ENCODE results near the gene PTPRC.

The PTPRC gene

GRCh38 chr1:198620951-198621824, 17.7 kb upstream of the PTPRC start:
- no peak for DNase-seq (ENCODE audit: low read depth, low spot score)

GRCh38 chr1:198622001-198622400, 16.8 kb upstream of the PTPRC start:
- no peak for DNase-seq (ENCODE audit: low read depth, low spot score)

- DNase-seq (ENCODE audit: low read depth, low spot score): no peak
Measured at GRCh38 chr1:198623752-198624647, 14.8 kb upstream of the PTPRC start.

- DNase-seq (ENCODE audit: low read depth, low spot score): no peak
Measured at GRCh38 chr1:198624648-198624980, 14.2 kb upstream of the PTPRC start.

- DNase-seq (ENCODE audit: low read depth, low spot score): no peak
Measured at GRCh38 chr1:198627436-198628066, 11.3 kb upstream of the PTPRC start.

- DNase-seq (ENCODE audit: low read depth, low spot score): no peak
Measured at GRCh38 chr1:198628067-198628455, 10.8 kb upstream of the PTPRC start.

GRCh38 chr1:198629610-198630009, 9.2 kb upstream of the PTPRC start:
- DNase-seq (ENCODE audit: low read depth, low spot score): no peak

GRCh38 chr1:198630863-198631262, 8.0 kb upstream of the PTPRC start:
- DNase-seq (ENCODE audit: low read depth, low spot score): no peak

- no peak for DNase-seq (ENCODE audit: low read depth, low spot score)
Measured at GRCh38 chr1:198631292-198631691, 7.5 kb upstream of the PTPRC start.

GRCh38 chr1:198632007-198632406, 6.8 kb upstream of the PTPRC start:
- DNase-seq (ENCODE audit: low read depth, low spot score): no peak

GRCh38 chr1:198633675-198634121, 5.1 kb upstream of the PTPRC start:
- no peak for DNase-seq (ENCODE audit: low read depth, low spot score)

- no peak for DNase-seq (ENCODE audit: low read depth, low spot score)
Measured at GRCh38 chr1:198635964-198636363, 2.9 kb upstream of the PTPRC start.

GRCh38 chr1:198636391-198636790, 2.4 kb upstream of the PTPRC start:
- no peak for DNase-seq (ENCODE audit: low read depth, low spot score)

- no peak for DNase-seq (ENCODE audit: low read depth, low spot score)
Measured at GRCh38 chr1:198637157-198637556, 1.7 kb upstream of the PTPRC start.

GRCh38 chr1:198637916-198638437, 863 bp upstream of the PTPRC start:
- no peak for DNase-seq (ENCODE audit: low read depth, low spot score)

- DNase-seq (ENCODE audit: low read depth, low spot score): no peak
Measured at GRCh38 chr1:198638441-198638840, 399 bp upstream of the PTPRC start.

GRCh38 chr1:198639671-198640143, 867 bp downstream of the PTPRC start:
- DNase-seq (ENCODE audit: low read depth, low spot score): no peak

GRCh38 chr1:198640174-198640573, 1.3 kb downstream of the PTPRC start:
- no peak for DNase-seq (ENCODE audit: low read depth, low spot score)

- DNase-seq (ENCODE audit: low read depth, low spot score): no peak
Measured at GRCh38 chr1:198641501-198641900, 2.7 kb downstream of the PTPRC start.

GRCh38 chr1:198641966-198642668, 3.3 kb downstream of the PTPRC start:
- DNase-seq (ENCODE audit: low read depth, low spot score): no peak

GRCh38 chr1:198642983-198643382, 4.1 kb downstream of the PTPRC start:
- no peak for DNase-seq (ENCODE audit: low read depth, low spot score)
